Stimulated activated CD8-positive, alpha-beta memory T cell treated with anti-CD3 and anti-CD28 coated beads, Interleukin-15, amount 100 ng/mL, for 1 hour (primary cell): ENCODE results near the gene TTF2.
"Not testable (repeated sequence)": the region's sequence is repeated elsewhere in the genome, so short reads cannot be mapped to it uniquely, and the experiment has no call there.

Experiments used
- DNase-seq: peaks from one replicate; pipeline ENCODE4 v3.0.0-alpha.2; 2020; ENCODE audit warnings: low read depth

TTF2 gene

DNA sequence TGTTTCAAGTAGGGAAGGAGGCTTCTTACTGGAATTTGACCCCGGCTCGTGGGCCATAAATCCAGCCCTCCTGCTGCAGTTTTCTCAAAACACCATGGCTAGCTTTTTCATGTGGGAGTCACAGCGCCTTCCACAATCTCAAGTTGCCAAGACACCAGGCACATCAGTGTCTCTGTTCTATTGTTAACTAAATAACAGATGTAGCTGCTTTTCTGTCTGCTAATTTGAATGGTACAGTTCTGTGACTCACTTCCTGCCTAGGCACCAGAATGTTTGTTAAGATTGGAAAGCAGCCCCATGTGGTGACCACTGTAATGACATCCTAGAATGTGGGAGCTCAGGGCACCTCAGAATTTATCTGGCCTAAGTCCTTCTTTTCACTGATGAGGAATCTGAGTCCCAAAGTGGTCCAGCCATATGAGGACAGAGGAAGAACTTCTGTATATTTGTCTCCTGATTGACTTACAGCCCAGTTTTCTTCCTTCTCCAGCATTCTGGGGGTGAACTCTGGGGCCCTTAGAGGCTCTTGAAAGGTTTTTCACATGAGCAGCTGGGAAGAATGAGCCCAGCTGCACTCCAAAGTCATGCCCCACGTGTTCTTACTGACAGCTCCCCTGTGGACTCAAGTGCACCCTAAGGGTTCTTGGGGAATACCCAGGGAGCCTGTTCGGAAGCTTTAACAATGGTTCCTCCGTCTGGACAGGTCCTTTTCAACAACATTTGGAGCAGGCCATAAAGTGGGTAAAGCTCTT, 33.9 kb downstream of the TTF2 start:
- DNase-seq, result no peak

GRCh38 chr1:117094841-117095604, 34.9 kb downstream of the TTF2 start:
- DNase-seq, result no peak

DNA sequence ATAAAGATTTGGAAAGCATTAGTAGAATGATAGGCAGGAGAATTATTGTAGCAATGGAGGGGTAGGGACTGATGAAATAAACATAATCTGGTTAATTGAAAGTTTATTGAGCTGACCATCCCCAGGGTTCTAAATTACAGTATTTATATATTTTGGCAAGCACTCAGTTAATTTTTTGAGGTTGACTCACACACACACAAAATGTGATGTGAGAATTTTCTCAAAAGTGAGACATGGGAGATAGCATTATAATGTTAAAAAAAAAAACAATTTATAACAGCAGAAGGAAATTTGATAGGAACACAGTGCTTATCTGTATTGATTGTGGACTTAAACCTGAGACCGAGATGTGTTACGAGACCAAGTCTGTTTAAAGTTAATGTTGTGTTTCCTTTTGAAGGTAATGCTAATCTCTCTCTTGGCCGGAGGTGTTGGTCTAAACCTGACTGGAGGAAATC, 36.9 kb downstream of the TTF2 start:
- DNase-seq, result no peak

DNA sequence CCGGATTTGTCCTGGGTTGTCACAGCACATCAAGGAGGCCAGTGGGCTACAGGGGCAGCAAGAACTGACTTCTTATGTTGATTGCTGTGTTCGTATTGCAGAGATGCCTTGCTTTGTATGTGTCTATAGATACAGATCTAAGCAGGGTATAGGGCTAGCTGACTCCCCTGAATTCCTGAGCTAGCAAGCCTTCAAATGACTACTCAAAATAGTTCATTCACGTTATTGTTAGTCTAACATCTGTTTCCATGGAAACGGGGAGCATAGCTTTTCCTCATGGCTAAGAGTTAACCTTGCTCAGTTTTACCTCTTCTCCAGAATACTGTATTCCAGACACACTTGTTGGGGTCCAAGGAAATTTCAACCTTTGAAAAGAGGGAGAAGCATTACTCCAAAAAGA, 37.3 kb downstream of the TTF2 start:
- DNase-seq, result no peak

DNA sequence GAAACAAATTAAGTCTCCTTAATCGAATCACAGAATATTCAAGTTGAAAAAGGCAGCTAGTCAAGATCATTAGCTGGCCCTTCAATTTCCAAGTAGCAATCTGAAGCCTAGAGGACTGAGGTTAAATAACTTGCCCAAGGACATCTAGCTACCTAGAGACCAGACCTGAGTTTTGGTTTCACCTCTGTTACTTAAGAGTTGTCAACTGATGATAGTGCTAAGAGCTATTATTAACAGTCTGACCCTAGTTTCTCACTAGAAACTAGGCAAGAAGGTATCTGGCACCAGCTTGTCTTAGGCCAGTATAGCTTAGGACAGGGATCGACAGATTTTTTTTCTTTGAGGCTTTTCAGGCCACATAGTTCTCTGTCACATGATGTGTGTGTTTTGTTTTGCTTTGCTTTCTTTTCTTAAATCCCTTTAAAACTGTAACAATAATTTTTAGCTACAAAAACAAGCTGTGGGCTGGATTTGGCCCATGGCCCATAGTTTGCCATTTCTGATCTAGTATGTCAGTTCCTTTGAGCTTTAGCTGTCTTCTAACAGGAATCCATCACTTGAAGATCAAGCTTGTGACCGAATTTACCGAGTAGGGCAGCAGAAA, 38.3 kb downstream of the TTF2 start:
- no peak for DNase-seq

- no peak for DNase-seq
These were observed 41.2 kb downstream of the TTF2 start for GRCh38 chr1:117101334-117101733.

- DNase-seq, result not testable (repeated sequence)
These were observed 41.7 kb downstream of the TTF2 start for GRCh38 chr1:117101858-117102257.

DNA sequence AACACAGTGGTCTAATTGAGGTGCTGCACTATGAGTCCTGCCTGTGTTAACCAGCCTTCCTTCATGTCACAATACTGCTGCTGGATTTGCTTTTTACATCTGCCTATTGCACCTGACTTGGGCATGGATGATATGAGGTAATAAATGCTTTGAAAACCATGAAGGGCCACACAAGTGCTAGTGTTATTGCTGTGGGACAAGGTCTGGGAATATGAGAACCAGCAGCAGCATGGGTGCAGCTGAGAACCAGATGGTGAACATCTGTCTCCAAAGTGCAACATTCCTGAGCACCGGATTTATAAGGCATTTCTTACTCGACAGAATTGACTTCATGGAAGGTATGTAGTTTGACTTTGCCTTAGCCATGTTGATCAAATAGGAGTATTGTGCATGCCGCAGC, 44.9 kb downstream of the TTF2 start:
- no peak for DNase-seq

DNA sequence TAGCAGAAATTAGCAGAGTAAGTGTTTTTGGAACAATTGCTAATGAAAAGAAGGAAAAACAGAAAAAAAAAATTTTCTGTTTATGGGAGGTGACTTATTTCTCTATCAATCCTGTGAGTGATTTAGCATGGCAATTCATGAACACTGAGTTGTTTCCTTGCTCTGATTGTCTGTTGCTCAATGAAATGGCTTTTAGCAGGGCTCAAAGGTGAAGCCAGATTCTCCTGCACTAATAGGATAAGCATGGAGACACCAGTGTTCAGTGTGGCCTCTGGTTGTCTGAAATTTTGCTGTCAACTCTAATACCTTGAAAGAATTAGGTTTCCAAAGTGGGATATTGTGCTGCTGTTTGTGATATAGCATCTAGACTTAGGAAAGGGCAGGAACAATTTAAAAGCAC, 45.6 kb downstream of the TTF2 start:
- DNase-seq, result no peak

DNA sequence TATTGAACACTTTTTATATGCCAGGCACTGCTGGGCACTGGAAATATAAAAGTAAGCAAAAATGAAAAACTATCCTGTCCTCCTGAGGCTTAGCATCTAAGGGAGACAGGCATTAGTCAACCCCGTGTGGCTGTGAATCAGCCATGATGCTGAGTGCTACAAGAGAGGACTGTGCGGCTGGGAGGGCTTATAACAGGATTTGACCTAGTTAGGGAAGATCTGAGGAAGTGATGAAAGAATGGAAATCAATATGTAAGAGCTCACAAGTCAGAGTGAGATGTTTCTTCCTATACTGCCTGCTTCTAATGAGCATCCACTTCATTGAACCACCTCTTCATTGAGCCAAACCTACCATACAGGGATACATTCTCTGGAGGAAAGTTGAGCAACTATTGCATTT, 46.4 kb downstream of the TTF2 start:
- no peak for DNase-seq

DNA sequence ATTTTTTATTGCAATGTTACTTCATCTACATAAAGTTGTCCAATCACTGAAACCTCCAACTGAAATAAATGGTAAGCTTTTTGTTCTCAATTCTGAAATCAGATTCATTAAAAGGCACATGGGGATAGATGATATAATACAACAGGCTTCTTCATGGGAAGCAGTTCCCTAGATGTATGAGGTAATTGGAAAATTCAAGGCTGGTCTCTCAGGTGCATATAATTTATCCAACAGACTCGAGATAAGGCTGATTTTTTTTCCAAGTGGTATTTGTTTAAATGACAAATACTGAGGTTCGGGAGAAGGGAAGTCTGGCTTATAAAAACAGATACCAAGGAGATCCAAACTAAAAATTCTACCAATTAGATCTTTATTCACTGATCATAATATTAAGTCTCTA, 47.2 kb downstream of the TTF2 start:
- no peak for DNase-seq

- DNase-seq, result no peak
These were observed 50.6 kb downstream of the TTF2 start for GRCh38 chr1:117110774-117111173.

GRCh38 chr1:117112047-117112717, 52.1 kb downstream of the TTF2 start:
- no peak for DNase-seq

DNA sequence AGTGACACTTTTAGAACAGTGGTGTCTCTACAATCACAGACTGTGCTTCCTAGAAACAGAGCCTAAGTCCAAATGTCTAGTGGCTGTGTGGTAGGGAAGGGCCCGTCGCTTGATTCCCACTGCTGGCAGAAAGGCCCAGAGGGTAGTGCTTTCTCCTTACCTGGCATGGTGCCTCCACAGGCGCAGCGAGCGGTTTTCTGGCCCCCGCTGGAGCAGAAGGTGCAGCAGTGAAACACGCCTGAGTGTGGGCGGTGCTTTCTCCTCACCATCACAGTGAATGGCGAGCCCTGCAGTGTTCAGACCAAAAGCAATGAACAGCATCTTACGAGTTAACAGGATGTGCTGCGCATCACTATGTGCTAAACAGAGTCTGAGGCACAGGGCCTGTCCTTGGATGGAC, 53.1 kb downstream of the TTF2 start:
- no peak for DNase-seq

DNA sequence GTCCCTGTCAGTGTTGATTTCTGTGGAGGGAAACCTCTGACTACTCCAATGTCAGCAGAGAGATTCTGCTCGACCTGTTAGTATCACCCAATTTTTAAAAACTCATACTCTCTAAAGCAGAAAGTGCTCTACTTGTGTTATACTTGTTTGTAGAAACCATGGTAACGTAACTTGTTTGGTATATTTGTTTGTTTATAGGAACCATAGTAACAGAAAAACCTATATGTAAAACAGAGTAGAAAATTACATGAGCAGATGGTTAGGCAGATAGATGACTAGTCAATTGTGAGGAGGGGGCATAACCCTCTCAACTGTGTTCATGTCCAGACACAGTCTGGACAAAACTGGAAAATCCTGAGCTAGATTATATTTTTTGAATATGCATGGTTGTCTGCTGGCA, 54.8 kb downstream of the TTF2 start:
- no peak for DNase-seq

GRCh38 chr1:117116090-117116783, 56.1 kb downstream of the TTF2 start:
- DNase-seq, result no peak

GRCh38 chr1:117116784-117117130, 56.6 kb downstream of the TTF2 start:
- no peak for DNase-seq

GRCh38 chr1:117117697-117118096, 57.6 kb downstream of the TTF2 start:
- DNase-seq, result no peak

DNA sequence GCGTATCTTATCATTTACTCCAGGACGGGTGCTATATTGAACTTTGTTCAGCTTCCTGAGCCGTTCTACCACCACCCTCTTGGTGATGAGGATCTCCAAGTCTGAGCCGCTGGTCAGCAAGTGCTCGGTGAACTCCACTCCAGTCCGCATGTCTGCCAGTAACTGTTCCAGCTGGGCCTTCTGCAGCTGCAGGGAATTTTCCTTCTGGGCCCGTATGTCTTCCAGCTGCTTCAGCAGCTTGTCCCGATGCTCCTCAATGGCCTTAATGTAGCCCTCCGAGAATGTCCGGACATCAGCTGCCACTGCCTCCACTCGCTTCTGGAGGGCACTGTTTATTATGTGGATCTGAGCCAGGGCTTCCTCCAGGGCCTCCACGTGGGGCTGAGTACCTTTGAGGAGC, 58.0 kb downstream of the TTF2 start:
- no peak for DNase-seq

- DNase-seq, result not testable (repeated sequence)
These were observed 59.0 kb downstream of the TTF2 start for GRCh38 chr1:117119144-117119543.

DNA sequence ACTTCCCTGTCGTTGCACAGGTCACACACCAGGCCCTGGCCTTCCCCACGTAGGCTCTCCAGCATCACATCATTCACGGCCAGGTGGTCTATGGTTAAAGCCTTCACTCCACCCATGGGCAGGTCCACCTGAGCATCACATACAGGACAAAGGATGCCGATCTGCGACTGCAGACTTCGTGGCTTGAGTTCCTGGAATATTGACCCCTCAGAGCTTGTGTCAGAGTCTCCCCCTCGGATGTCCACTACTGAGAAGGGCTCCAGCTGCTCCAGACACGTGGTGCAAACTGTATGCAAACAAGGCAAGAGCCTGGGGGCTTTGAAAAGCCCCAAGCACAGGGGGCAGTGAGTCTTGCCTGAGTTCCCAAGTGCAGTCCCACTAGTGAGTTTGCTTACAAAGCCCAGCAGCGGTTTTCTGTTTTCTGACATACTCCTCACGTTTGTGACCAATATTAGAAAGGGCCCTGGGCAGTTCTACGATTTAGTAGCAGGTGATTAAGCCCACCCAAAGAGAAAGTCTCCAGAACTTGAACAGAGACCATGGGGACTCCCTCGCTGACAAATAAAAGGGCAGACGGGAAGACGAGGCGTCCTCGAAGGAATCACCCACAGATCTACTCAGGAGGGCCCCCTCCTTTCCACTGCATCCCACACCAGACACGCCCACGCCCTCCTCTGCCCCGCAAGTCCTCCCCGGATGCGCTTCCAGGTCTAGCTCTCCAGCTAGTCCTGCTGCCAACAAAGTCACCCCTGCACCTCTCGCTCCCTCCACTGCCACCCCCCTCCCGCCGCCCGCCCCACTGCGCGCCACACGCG, 60.9 kb downstream of the TTF2 start:
- DNase-seq, result no peak
